T1000 (cell line): ENCODE data around the gene FTO.
A peak's percentile ranks its signal among the peaks of the same experiment; 100 is the strongest.

Experiments
- DNase-seq: peaks from one replicate; lab custom pipeline; 2025; ENCODE audit warnings: mixed read lengths; lab: John Stamatoyannopoulos, UW

Gene FTO

GRCh38 chr16:54009464-54010176 is 305.7 kb downstream of the FTO start:
- DNase-seq = no peak

- no peak for DNase-seq
Observed at GRCh38 chr16:54015147-54015546, 311.2 kb downstream of the FTO start.

GRCh38 chr16:54022362-54022761 is 318.4 kb downstream of the FTO start:
- no peak for DNase-seq

GRCh38 chr16:54026456-54026855 is 322.5 kb downstream of the FTO start:
- DNase-seq = no peak

GRCh38 chr16:54027062-54027461 is 323.1 kb downstream of the FTO start:
- no peak for DNase-seq

GRCh38 chr16:54027558-54027957 is 323.6 kb downstream of the FTO start:
- no peak for DNase-seq

GRCh38 chr16:54027995-54028394 is 324.0 kb downstream of the FTO start:
- no peak for DNase-seq

- DNase-seq = no peak
Observed at GRCh38 chr16:54030451-54030850, 326.5 kb downstream of the FTO start.

- peak; percentile 10 for DNase-seq
Observed at GRCh38 chr16:54031107-54031760, 327.3 kb downstream of the FTO start.

GRCh38 chr16:54033747-54034146 is 329.8 kb downstream of the FTO start:
- DNase-seq = no peak

- DNase-seq = no peak
Observed at GRCh38 chr16:54034684-54035083, 330.7 kb downstream of the FTO start.

- DNase-seq = no peak
Observed at GRCh38 chr16:54040480-54040879, 336.5 kb downstream of the FTO start.

GRCh38 chr16:54040975-54041374 is 337.0 kb downstream of the FTO start:
- DNase-seq = no peak

- no peak for DNase-seq
Observed at GRCh38 chr16:54048586-54049495, 344.9 kb downstream of the FTO start.

GRCh38 chr16:54049591-54050458 is 345.9 kb downstream of the FTO start:
- no peak for DNase-seq

GRCh38 chr16:54050459-54051210 is 346.7 kb downstream of the FTO start:
- no peak for DNase-seq

GRCh38 chr16:54051821-54052220 is 347.9 kb downstream of the FTO start:
- DNase-seq = no peak

GRCh38 chr16:54052271-54052670 is 348.3 kb downstream of the FTO start:
- no peak for DNase-seq

GRCh38 chr16:54053891-54054820 is 350.2 kb downstream of the FTO start:
- DNase-seq = no peak

GRCh38 chr16:54055191-54055590 is 351.2 kb downstream of the FTO start:
- no peak for DNase-seq
